ENCODE results near the gene RERE.

The RERE gene

GRCh38 chr1:8718850-8719361, 98.5 kb downstream of the RERE start:
- peak; percentile 34 for DNase-seq

GRCh38 chr1:8717148-8717547, 100.3 kb downstream of the RERE start:
- peaks cover 6% of the 10 kb centered on the region; the same call in 1 of the 2 replicates for H3K4me1 ChIP-seq
- H3K4me3 ChIP-seq (ENCODE audit: low read depth, low read length): no peak overlapping the region
- H3K27me3 ChIP-seq: no peaks in the 10 kb centered on the region
- H3K36me3 ChIP-seq: no peaks in the 10 kb centered on the region
- no peaks in the 10 kb centered on the region for H3K9me3 ChIP-seq
- DNase-seq: no peak
- no peak for TF ChIP-seq CTCF (IDR thresholded peaks at IDR 0.05; ENCODE audit: low read depth, low read length)

More at GRCh38 chr1:8718850-8719361, 98.5 kb downstream of the RERE start:
- Histone ChIP-seq H3K4me3 (ENCODE audit: low read depth, low read length) (no peak overlapping the region), H3K9me3 (no peaks in the 10 kb centered on the region), H3K36me3 (no peaks in the 10 kb centered on the region), H3K27me3 (no peaks in the 10 kb centered on the region), H3K4me1 (peaks cover 5% of the 10 kb centered on the region; the same call in 1 of the 2 replicates)
- TF ChIP-seq CTCF (IDR thresholded peaks at IDR 0.05; ENCODE audit: low read depth, low read length): peak; percentile 33

GRCh38 chr1:8716238-8716637, 101.2 kb downstream of the RERE start:
- Histone ChIP-seq H3K4me3 (ENCODE audit: low read depth, low read length) (no peak overlapping the region), H3K4me1 (peaks cover 7% of the 10 kb centered on the region; the same call in 1 of the 2 replicates), H3K9me3 (no peaks in the 10 kb centered on the region), H3K27me3 (no peaks in the 10 kb centered on the region), H3K36me3 (no peaks in the 10 kb centered on the region)
- no peak for DNase-seq
- TF ChIP-seq CTCF (IDR thresholded peaks at IDR 0.05; ENCODE audit: low read depth, low read length): no peak

- Histone ChIP-seq H3K4me1 (peaks cover 7% of the 10 kb centered on the region; the same call in 1 of the 2 replicates), H3K36me3 (no peaks in the 10 kb centered on the region), H3K4me3 (ENCODE audit: low read depth, low read length) (no peak overlapping the region), H3K27me3 (no peaks in the 10 kb centered on the region), H3K9me3 (no peaks in the 10 kb centered on the region)
- no peak for TF ChIP-seq CTCF (IDR thresholded peaks at IDR 0.05; ENCODE audit: low read depth, low read length)
- no peak for DNase-seq
Measured at GRCh38 chr1:8714173-8714572, 103.3 kb downstream of the RERE start.

- H3K36me3 ChIP-seq: no peaks in the 10 kb centered on the region
- no peaks in the 10 kb centered on the region for H3K9me3 ChIP-seq
- H3K4me3 ChIP-seq (ENCODE audit: low read depth, low read length): no peak overlapping the region
Measured at GRCh38 chr1:8712413-8713231, 104.8 kb downstream of the RERE start.

More at GRCh38 chr1:8712413-8713231, 104.8 kb downstream of the RERE start:
- TF ChIP-seq CTCF (IDR thresholded peaks at IDR 0.05; ENCODE audit: low read depth, low read length): no peak
- H3K4me1 ChIP-seq: peaks cover 3% of the 10 kb centered on the region; the same call in 1 of the 2 replicates
- no peak for DNase-seq
- no peaks in the 10 kb centered on the region for H3K27me3 ChIP-seq
